Right lobe of liver (tissue), 4 donors: Measurements from ENCODE around the gene ADAMTS7.
"Not testable (repeated sequence)": the region's sequence is repeated elsewhere in the genome, so short reads cannot be mapped to it uniquely, and the experiment has no call there.

ENCODE experiments used
- POLR2A ChIP-seq: fragments of 450-650 bp; IDR thresholded peaks from one replicate; pipeline ENCODE4 v1.6.1; 2017; ENCODE audit warnings: antibody characterized with exemption, mild to moderate bottlenecking
- TF ChIP-seq, protein P1 (sequence below), 4 donors: fragments of 200-600 bp in 3 of 4; fragments of 450-650 bp in 1 of 4; IDR thresholded peaks; one replicate each; pipeline versions ENCODE4 v1.5.1 to v1.8.0; 2016 to 2022; ENCODE audit warnings: antibody characterized with exemption in 4 of 4, mild to moderate bottlenecking in 2 of 4
- donor health status: DM: no; HTN: no; CAD: no.
- donor health status: DM: no; HTN: no; CAD: no.
- donor health status: DM: no; HTN: yes; CAD: no.

DNA sequence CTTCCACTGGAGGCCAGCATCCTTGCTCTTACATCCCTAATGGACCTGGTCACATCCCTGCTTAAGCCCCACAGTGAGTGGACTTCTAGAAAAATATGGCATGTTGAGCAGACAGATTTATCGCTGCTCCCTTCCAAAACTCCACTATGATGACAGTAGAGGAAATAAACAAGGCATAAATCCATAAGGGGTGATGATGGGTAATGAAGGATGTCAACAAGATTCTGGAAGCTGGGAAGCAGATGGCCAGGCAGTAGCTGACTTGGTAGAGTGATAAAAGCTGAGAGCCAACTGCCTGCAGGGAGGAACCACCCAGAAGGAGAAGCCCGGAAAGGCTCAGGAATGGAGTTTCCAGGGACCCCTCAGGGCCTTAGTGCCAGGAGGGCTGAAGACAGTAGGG, 28.9 kb downstream of the ADAMTS7 start:
- TF ChIP-seq, protein P1, sequence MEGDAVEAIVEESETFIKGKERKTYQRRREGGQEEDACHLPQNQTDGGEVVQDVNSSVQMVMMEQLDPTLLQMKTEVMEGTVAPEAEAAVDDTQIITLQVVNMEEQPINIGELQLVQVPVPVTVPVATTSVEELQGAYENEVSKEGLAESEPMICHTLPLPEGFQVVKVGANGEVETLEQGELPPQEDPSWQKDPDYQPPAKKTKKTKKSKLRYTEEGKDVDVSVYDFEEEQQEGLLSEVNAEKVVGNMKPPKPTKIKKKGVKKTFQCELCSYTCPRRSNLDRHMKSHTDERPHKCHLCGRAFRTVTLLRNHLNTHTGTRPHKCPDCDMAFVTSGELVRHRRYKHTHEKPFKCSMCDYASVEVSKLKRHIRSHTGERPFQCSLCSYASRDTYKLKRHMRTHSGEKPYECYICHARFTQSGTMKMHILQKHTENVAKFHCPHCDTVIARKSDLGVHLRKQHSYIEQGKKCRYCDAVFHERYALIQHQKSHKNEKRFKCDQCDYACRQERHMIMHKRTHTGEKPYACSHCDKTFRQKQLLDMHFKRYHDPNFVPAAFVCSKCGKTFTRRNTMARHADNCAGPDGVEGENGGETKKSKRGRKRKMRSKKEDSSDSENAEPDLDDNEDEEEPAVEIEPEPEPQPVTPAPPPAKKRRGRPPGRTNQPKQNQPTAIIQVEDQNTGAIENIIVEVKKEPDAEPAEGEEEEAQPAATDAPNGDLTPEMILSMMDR (IDR thresholded peaks at IDR 0.05), result not testable (repeated sequence)
- not testable (repeated sequence) for TF ChIP-seq POLR2A
